Femur (tissue), 1 donor: ENCODE measurements around the gene LRRC30.
A peak's percentile ranks its signal among the peaks of the same experiment; 100 is the strongest.

Experiments
- DNase-seq: peaks from one replicate; pipeline ENCODE4 v3.0.0-alpha.2; 2017

The LRRC30 gene

GRCh38 chr18:7242926-7243325 is 12.0 kb downstream of the LRRC30 start:
- no peak for DNase-seq

GRCh38 chr18:7248877-7249276 is 18.0 kb downstream of the LRRC30 start:
- peak; percentile 39 for DNase-seq

GRCh38 chr18:7254163-7254562 is 23.3 kb downstream of the LRRC30 start:
- no peak for DNase-seq

- DNase-seq = no peak
Measured at GRCh38 chr18:7255054-7255453, 24.2 kb downstream of the LRRC30 start.

- DNase-seq = no peak
Measured at GRCh38 chr18:7255643-7256042, 24.8 kb downstream of the LRRC30 start.

GRCh38 chr18:7256618-7257425 is 25.9 kb downstream of the LRRC30 start:
- DNase-seq = no peak

- no peak for DNase-seq
Measured at GRCh38 chr18:7257426-7257740, 26.5 kb downstream of the LRRC30 start.

- DNase-seq = no peak
Measured at GRCh38 chr18:7259475-7259874, 28.6 kb downstream of the LRRC30 start.

GRCh38 chr18:7261199-7261598 is 30.3 kb downstream of the LRRC30 start:
- no peak for DNase-seq

GRCh38 chr18:7267973-7268372 is 37.1 kb downstream of the LRRC30 start:
- DNase-seq = no peak

GRCh38 chr18:7269942-7270341 is 39.1 kb downstream of the LRRC30 start:
- DNase-seq = no peak

- peak; percentile 71 for DNase-seq
Measured at GRCh38 chr18:7272311-7273049, 41.6 kb downstream of the LRRC30 start.

GRCh38 chr18:7273301-7273921 is 42.5 kb downstream of the LRRC30 start:
- peak; percentile 30 for DNase-seq

- DNase-seq = no peak
Measured at GRCh38 chr18:7281579-7281978, 50.7 kb downstream of the LRRC30 start.
